ENCODE measurements around the gene CCNI. TPM values are rescaled to one million over a fixed set of nuclear protein-coding genes. Genes with fewer than 3 reads are reported as not detected.
"Not testable (repeated sequence)": the region's sequence is repeated elsewhere in the genome, so short reads cannot be mapped to it uniquely, and the experiment has no call there.

The CCNI gene
- polyA plus RNA-seq, 2 donors = 70.0 to 112 TPM

GRCh38 chr4:77104791-77105540 is 29.2 kb upstream of the CCNI start:
- Histone ChIP-seq H3K4me1 (ENCODE audit: control insufficient read depth in 2 of 2, insufficient read depth in 2 of 2, low read length in 1 of 2) (peaks cover 0 to 2% of the 10 kb centered on the region in 2 donors), H3K36me3 (ENCODE audit: control insufficient read depth in 2 of 2, insufficient read depth in 2 of 2, low read length in 1 of 2) (no peaks in the 10 kb centered on the region), H3K4me3 (ENCODE audit: low read depth in 1 of 2, low read length in 2 of 2) (no peak overlapping the region), H3K27ac (ENCODE audit: low read depth in 2 of 2, low read length in 1 of 2) (peak overlapping the region; percentile 33 to 56), H3K27me3 (ENCODE audit: control insufficient read depth in 1 of 2, insufficient read depth in 2 of 2, low read length in 2 of 2) (no peaks in the 10 kb centered on the region), H3K9me3 (ENCODE audit: control insufficient read depth in 2 of 2, insufficient read depth in 1 of 2, low read depth in 1 of 2, low read length in 1 of 2) (no peaks in the 10 kb centered on the region)
- 18 to 20% methylated on average over 8 of the region's 8 CpGs for WGBS, 2 donors

- Histone ChIP-seq H3K27ac (ENCODE audit: low read depth in 2 of 2, low read length in 1 of 2) (no peak overlapping the region), H3K27me3 (ENCODE audit: control insufficient read depth in 1 of 2, insufficient read depth in 2 of 2, low read length in 2 of 2) (no peaks in the 10 kb centered on the region), H3K9me3 (ENCODE audit: control insufficient read depth in 2 of 2, insufficient read depth in 1 of 2, low read depth in 1 of 2, low read length in 1 of 2) (no peaks in the 10 kb centered on the region), H3K36me3 (ENCODE audit: control insufficient read depth in 2 of 2, insufficient read depth in 2 of 2, low read length in 1 of 2) (no peaks in the 10 kb centered on the region), H3K4me1 (ENCODE audit: control insufficient read depth in 2 of 2, insufficient read depth in 2 of 2, low read length in 1 of 2) (peaks cover 0 to 2% of the 10 kb centered on the region in 2 donors), H3K4me3 (ENCODE audit: low read depth in 1 of 2, low read length in 2 of 2) (no peak overlapping the region)
- whole genome bisulfite sequencing, 2 donors = 78 to 79% methylated on average over 1 of the region's 1 CpG
Measured at GRCh38 chr4:77104388-77104787, 28.6 kb upstream of the CCNI start.

- Histone ChIP-seq H3K27me3 (ENCODE audit: control insufficient read depth in 1 of 2, insufficient read depth in 2 of 2, low read length in 2 of 2) (no peaks in the 10 kb centered on the region), H3K9me3 (ENCODE audit: control insufficient read depth in 2 of 2, insufficient read depth in 1 of 2, low read depth in 1 of 2, low read length in 1 of 2) (no peaks in the 10 kb centered on the region), H3K4me3 (ENCODE audit: low read depth in 1 of 2, low read length in 2 of 2) (no peak overlapping the region), H3K4me1 (ENCODE audit: control insufficient read depth in 2 of 2, insufficient read depth in 2 of 2, low read length in 1 of 2) (peaks cover 0 to 2% of the 10 kb centered on the region in 2 donors), H3K27ac (ENCODE audit: low read depth in 2 of 2, low read length in 1 of 2) (no peak overlapping the region), H3K36me3 (ENCODE audit: control insufficient read depth in 2 of 2, insufficient read depth in 2 of 2, low read length in 1 of 2) (no peaks in the 10 kb centered on the region)
- 66 to 70% methylated on average over 2 of the region's 2 CpGs for WGBS, 2 donors
Measured at GRCh38 chr4:77100234-77100633, 24.4 kb upstream of the CCNI start.

GRCh38 chr4:77097611-77098010 is 21.8 kb upstream of the CCNI start:
- no peaks in the 10 kb centered on the region for H3K27me3 ChIP-seq (ENCODE audit: control insufficient read depth in 1 of 2, insufficient read depth in 2 of 2, low read length in 2 of 2)
- H3K36me3 ChIP-seq (ENCODE audit: control insufficient read depth in 2 of 2, insufficient read depth in 2 of 2, low read length in 1 of 2) = no peaks in the 10 kb centered on the region
- no peaks in the 10 kb centered on the region for H3K4me1 ChIP-seq (ENCODE audit: control insufficient read depth in 2 of 2, insufficient read depth in 2 of 2, low read length in 1 of 2)
- H3K9me3 ChIP-seq (ENCODE audit: control insufficient read depth in 2 of 2, insufficient read depth in 1 of 2, low read depth in 1 of 2, low read length in 1 of 2) = no peaks in the 10 kb centered on the region
- no peak overlapping the region for H3K4me3 ChIP-seq (ENCODE audit: low read depth in 1 of 2, low read length in 2 of 2)
- H3K27ac ChIP-seq (ENCODE audit: low read depth in 2 of 2, low read length in 1 of 2) = no peak overlapping the region

DNA sequence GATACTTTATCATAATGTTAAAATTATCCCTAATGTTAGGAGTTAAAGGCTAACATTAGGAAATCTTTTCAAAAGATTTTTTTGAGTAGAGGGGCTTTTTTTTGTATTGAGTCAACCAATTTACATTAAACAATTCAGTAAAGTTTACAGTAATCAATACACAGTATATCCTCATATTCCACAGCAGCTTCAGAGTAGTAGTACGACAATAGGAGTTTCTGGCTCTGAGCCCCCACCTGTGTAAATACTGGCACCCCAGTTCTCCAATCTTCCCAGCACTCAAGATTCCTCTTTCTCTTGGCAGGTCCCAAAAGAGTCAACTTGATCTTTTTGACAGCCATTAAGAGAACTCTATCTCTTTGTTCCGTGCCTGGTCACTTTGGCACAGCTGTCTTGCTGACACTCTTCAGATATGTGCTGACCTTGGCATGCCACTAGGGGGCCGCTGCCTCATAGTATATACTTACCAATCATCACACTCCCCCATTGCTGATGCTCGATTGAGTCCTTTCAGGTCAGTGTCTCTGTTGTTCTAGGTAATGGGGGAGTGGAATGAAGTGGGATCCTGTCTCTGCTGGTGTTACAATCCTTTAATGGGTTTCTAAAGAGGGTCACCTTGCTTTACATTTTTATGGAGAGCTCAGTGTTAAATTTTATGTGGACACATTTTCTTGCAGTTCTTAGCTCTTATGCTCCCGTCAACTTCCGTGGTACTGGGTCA is 19.5 kb upstream of the CCNI start:
- 40 to 44% methylated on average over 6 of the region's 6 CpGs for whole genome bisulfite sequencing, 2 donors
- Histone ChIP-seq H3K4me3 (ENCODE audit: low read depth in 1 of 2, low read length in 2 of 2) (no peak overlapping the region), H3K9me3 (ENCODE audit: control insufficient read depth in 2 of 2, insufficient read depth in 1 of 2, low read depth in 1 of 2, low read length in 1 of 2) (no peaks in the 10 kb centered on the region), H3K27ac (ENCODE audit: low read depth in 2 of 2, low read length in 1 of 2) (no peak overlapping the region), H3K27me3 (ENCODE audit: control insufficient read depth in 1 of 2, insufficient read depth in 2 of 2, low read length in 2 of 2) (no peaks in the 10 kb centered on the region), H3K4me1 (ENCODE audit: control insufficient read depth in 2 of 2, insufficient read depth in 2 of 2, low read length in 1 of 2) (no peaks in the 10 kb centered on the region), H3K36me3 (ENCODE audit: control insufficient read depth in 2 of 2, insufficient read depth in 2 of 2, low read length in 1 of 2) (no peaks in the 10 kb centered on the region)

- no peaks in the 10 kb centered on the region for H3K9me3 ChIP-seq (ENCODE audit: control insufficient read depth in 2 of 2, insufficient read depth in 1 of 2, low read depth in 1 of 2, low read length in 1 of 2)
- no peak overlapping the region for H3K4me3 ChIP-seq (ENCODE audit: low read depth in 1 of 2, low read length in 2 of 2)
- no peaks in the 10 kb centered on the region for H3K4me1 ChIP-seq (ENCODE audit: control insufficient read depth in 2 of 2, insufficient read depth in 2 of 2, low read length in 1 of 2)
- H3K27ac ChIP-seq (ENCODE audit: low read depth in 2 of 2, low read length in 1 of 2) = no peak overlapping the region
- 84 to 92% methylated on average over 3 of the region's 3 CpGs for WGBS, 2 donors
- H3K36me3 ChIP-seq (ENCODE audit: control insufficient read depth in 2 of 2, insufficient read depth in 2 of 2, low read length in 1 of 2) = no peaks in the 10 kb centered on the region
- H3K27me3 ChIP-seq (ENCODE audit: control insufficient read depth in 1 of 2, insufficient read depth in 2 of 2, low read length in 2 of 2) = no peaks in the 10 kb centered on the region
Measured at GRCh38 chr4:77094496-77094895, 18.7 kb upstream of the CCNI start.

GRCh38 chr4:77093401-77093800 is 17.6 kb upstream of the CCNI start:
- Histone ChIP-seq H3K9me3 (ENCODE audit: control insufficient read depth in 2 of 2, insufficient read depth in 1 of 2, low read depth in 1 of 2, low read length in 1 of 2) (no peaks in the 10 kb centered on the region), H3K27me3 (ENCODE audit: control insufficient read depth in 1 of 2, insufficient read depth in 2 of 2, low read length in 2 of 2) (no peaks in the 10 kb centered on the region), H3K27ac (ENCODE audit: low read depth in 2 of 2, low read length in 1 of 2) (no peak overlapping the region), H3K4me1 (ENCODE audit: control insufficient read depth in 2 of 2, insufficient read depth in 2 of 2, low read length in 1 of 2) (no peaks in the 10 kb centered on the region), H3K36me3 (ENCODE audit: control insufficient read depth in 2 of 2, insufficient read depth in 2 of 2, low read length in 1 of 2) (no peaks in the 10 kb centered on the region), H3K4me3 (ENCODE audit: low read depth in 1 of 2, low read length in 2 of 2) (no peak overlapping the region)
- 51 to 65% methylated on average over 1 of the region's 1 CpG for WGBS, 2 donors

DNA sequence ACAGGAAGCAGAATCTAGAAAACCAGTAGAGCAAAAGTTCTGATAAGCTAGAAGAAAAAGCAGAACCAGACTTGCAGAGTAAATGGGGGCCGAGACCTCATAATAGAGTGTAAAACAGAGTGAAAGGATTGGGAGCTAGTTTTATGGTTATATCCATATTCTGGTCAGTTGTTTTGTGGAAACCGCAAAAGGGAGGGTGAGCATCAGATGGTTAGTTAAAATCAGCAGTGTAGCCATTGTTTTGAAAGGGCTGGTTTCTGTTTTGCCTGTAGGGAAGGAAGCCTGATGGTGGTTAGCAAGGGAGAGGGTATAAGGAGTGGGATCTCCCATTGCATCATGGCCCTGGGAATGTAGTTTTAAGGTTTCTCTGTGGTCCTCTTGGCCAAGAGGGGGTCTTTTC is 17.2 kb upstream of the CCNI start:
- Histone ChIP-seq H3K27me3 (ENCODE audit: control insufficient read depth in 1 of 2, insufficient read depth in 2 of 2, low read length in 2 of 2) (no peaks in the 10 kb centered on the region), H3K4me1 (ENCODE audit: control insufficient read depth in 2 of 2, insufficient read depth in 2 of 2, low read length in 1 of 2) (no peaks in the 10 kb centered on the region), H3K36me3 (ENCODE audit: control insufficient read depth in 2 of 2, insufficient read depth in 2 of 2, low read length in 1 of 2) (no peaks in the 10 kb centered on the region), H3K27ac (ENCODE audit: low read depth in 2 of 2, low read length in 1 of 2) (no peak overlapping the region), H3K9me3 (ENCODE audit: control insufficient read depth in 2 of 2, insufficient read depth in 1 of 2, low read depth in 1 of 2, low read length in 1 of 2) (no peaks in the 10 kb centered on the region), H3K4me3 (ENCODE audit: low read depth in 1 of 2, low read length in 2 of 2) (no peak overlapping the region)
- WGBS, 2 donors = 78 to 87% methylated on average over 2 of the region's 2 CpGs

- Histone ChIP-seq H3K36me3 (ENCODE audit: control insufficient read depth in 2 of 2, insufficient read depth in 2 of 2, low read length in 1 of 2) (no peaks in the 10 kb centered on the region), H3K9me3 (ENCODE audit: control insufficient read depth in 2 of 2, insufficient read depth in 1 of 2, low read depth in 1 of 2, low read length in 1 of 2) (no peaks in the 10 kb centered on the region), H3K27me3 (ENCODE audit: control insufficient read depth in 1 of 2, insufficient read depth in 2 of 2, low read length in 2 of 2) (no peaks in the 10 kb centered on the region), H3K4me1 (ENCODE audit: control insufficient read depth in 2 of 2, insufficient read depth in 2 of 2, low read length in 1 of 2) (no peaks in the 10 kb centered on the region), H3K4me3 (ENCODE audit: low read depth in 1 of 2, low read length in 2 of 2) (no peak overlapping the region), H3K27ac (ENCODE audit: low read depth in 2 of 2, low read length in 1 of 2) (no peak overlapping the region)
Measured at GRCh38 chr4:77089866-77090265, 14.1 kb upstream of the CCNI start.

- H3K4me1 ChIP-seq (ENCODE audit: control insufficient read depth in 2 of 2, insufficient read depth in 2 of 2, low read length in 1 of 2); H3K4me3 ChIP-seq (ENCODE audit: low read depth in 1 of 2, low read length in 2 of 2); H3K9me3 ChIP-seq (ENCODE audit: control insufficient read depth in 2 of 2, insufficient read depth in 1 of 2, low read depth in 1 of 2, low read length in 1 of 2); H3K27ac ChIP-seq (ENCODE audit: low read depth in 2 of 2, low read length in 1 of 2); H3K27me3 ChIP-seq (ENCODE audit: control insufficient read depth in 1 of 2, insufficient read depth in 2 of 2, low read length in 2 of 2); H3K36me3 ChIP-seq (ENCODE audit: control insufficient read depth in 2 of 2, insufficient read depth in 2 of 2, low read length in 1 of 2): not testable (repeated sequence)
- WGBS, 2 donors = 85 to 93% methylated on average over 1 of the region's 1 CpG
Measured at GRCh38 chr4:77087027-77087426, 11.2 kb upstream of the CCNI start.
